ENCODE measurements around the gene THNSL1. TPM values are rescaled to one million over a fixed set of nuclear protein-coding genes. Genes with fewer than 3 reads are reported as not detected.

THNSL1 gene
- polyA plus RNA-seq, 2 of the 4 experiments (the other 2 are of a cell fraction), result 4.8 to 6.1 TPM

- ATAC-seq, result no peak
- H3K4me3 ChIP-seq, result no peak overlapping the region
- CTCF ChIA-PET, result interaction anchor here (0.9 to 1.8 kb wide), 3 partner anchors 9 to 362 kb away, joined by 3 to 7 read pairs (median 5); no protein-coding TSS in a partner anchor
- POLR2A ChIA-PET, result no interaction called here
- no peak for DNase-seq (ENCODE audit: low read depth in 1 of 2, low spot score in 1 of 2)
- H3K9me3 ChIP-seq, result no peaks in the 10 kb centered on the region
- no peak for FAIRE-seq
- H3K27ac ChIP-seq, result no peak overlapping the region
- H3K4me1 ChIP-seq, result 0 out of 3 replicates have a peak, but pooled peaks cover 5% of the 10 kb centered on the region
- H3K4me2 ChIP-seq, result no peak overlapping the region
- TF ChIP-seq POLR2A (IDR thresholded peaks at IDR 0.05; ENCODE audit: low read length), result no peak
- TF ChIP-seq CHD2 (IDR thresholded peaks at IDR 0.05; ENCODE audit: low read length, partially characterized antibody), result no peak
- no peak for TF ChIP-seq TFCP2L1 (CRISPR knock-in tag; IDR thresholded peaks at IDR 0.05)
- no peak for TF ChIP-seq EHF (CRISPR knock-in tag; IDR thresholded peaks at IDR 0.05)
- no peak for TF ChIP-seq RFX5 (IDR thresholded peaks at IDR 0.05)
- no peak for TF ChIP-seq HOXB5 (CRISPR knock-in tag; IDR thresholded peaks at IDR 0.05)
- no peak for TF ChIP-seq HEYL (CRISPR knock-in tag; IDR thresholded peaks at IDR 0.05)
- 79% methylated on average over 4 of the region's 4 CpGs for WGBS (ENCODE audit: missing lambda C conversion rate)
Measured at GRCh38 chr10:24979685-24980084, 36.7 kb upstream of the THNSL1 start.

GRCh38 chr10:24981161-24981710 lies 35.2 kb upstream of the THNSL1 start:
- POLR2A ChIA-PET, result no interaction called here
- no peak for TF ChIP-seq CHD2 (IDR thresholded peaks at IDR 0.05; ENCODE audit: low read length, partially characterized antibody)
- TF ChIP-seq FOSL2 (IDR thresholded peaks at IDR 0.05), result no peak
- TF ChIP-seq FOSL2 (CRISPR knock-in tag; IDR thresholded peaks at IDR 0.05), result no peak
- TF ChIP-seq RFX5 (IDR thresholded peaks at IDR 0.05), result no peak
- no peak for TF ChIP-seq JUN (IDR thresholded peaks at IDR 0.05)
- no peak for TF ChIP-seq CBX2 (IDR thresholded peaks at IDR 0.05; ENCODE audit: borderline replicate concordance, low read depth)
- TF ChIP-seq NFE2L2 (conservative IDR thresholded peaks at IDR 0.05; ENCODE audit: low read length), result no peak
- no peak for TF ChIP-seq NR3C1 (IDR thresholded peaks at IDR 0.05)
- TF ChIP-seq ZFP36 (IDR thresholded peaks at IDR 0.05; ENCODE audit: borderline replicate concordance, partially characterized antibody), result no peak
- no peak for TF ChIP-seq CHD4 (IDR thresholded peaks at IDR 0.05; ENCODE audit: borderline replicate concordance)
- TF ChIP-seq HOXB5 (CRISPR knock-in tag; IDR thresholded peaks at IDR 0.05), result no peak
- no peak for TF ChIP-seq BCL3 (IDR thresholded peaks at IDR 0.05)
- no peak for TF ChIP-seq TFCP2L1 (CRISPR knock-in tag; IDR thresholded peaks at IDR 0.05)
- TF ChIP-seq HMGXB4 (CRISPR knock-in tag; IDR thresholded peaks at IDR 0.05; ENCODE audit: borderline replicate concordance), result no peak
- TF ChIP-seq MAX (IDR thresholded peaks at IDR 0.05), result no peak
- TF ChIP-seq RNF2 (IDR thresholded peaks at IDR 0.05; ENCODE audit: borderline replicate concordance, low read depth), result no peak
- no peak for TF ChIP-seq RAD21 (conservative IDR thresholded peaks at IDR 0.05 in 1 of 2, IDR thresholded peaks at IDR 0.05 in 1 of 2)
- no peak for TF ChIP-seq CTCF (IDR thresholded peaks at IDR 0.05)
- no peak for TF ChIP-seq CBX8 (IDR thresholded peaks at IDR 0.05)
- TF ChIP-seq MAFK (IDR thresholded peaks at IDR 0.05; ENCODE audit: partially characterized antibody), result no peak
- TF ChIP-seq EP300 (IDR thresholded peaks at IDR 0.05), result no peak
- ATAC-seq, result no peak

More at GRCh38 chr10:24981161-24981710, 35.2 kb upstream of the THNSL1 start:
- no peak overlapping the region for H3K4me2 ChIP-seq
- H3K4me1 ChIP-seq, result 0 out of 3 replicates have a peak, but pooled peaks cover 2% of the 10 kb centered on the region
- DNase-seq (ENCODE audit: low read depth in 1 of 2, low spot score in 1 of 2), result no peak
- no peak overlapping the region for H3K4me3 ChIP-seq
- WGBS (ENCODE audit: missing lambda C conversion rate), result 94% methylated on average over 5 of the region's 5 CpGs
- FAIRE-seq, result no peak
- no peak overlapping the region for H3K27ac ChIP-seq
- no peaks in the 10 kb centered on the region for H3K9me3 ChIP-seq
- CTCF ChIA-PET, result interaction anchor here (1.6 to 2.8 kb wide), 4 partner anchors 9 to 363 kb away, joined by 3 to 10 read pairs (median 8); no protein-coding TSS in a partner anchor
